GM18526 (cell line): Measurements from ENCODE around the gene FRMD8.

Experiments used
- POLR2A ChIP-seq: IDR thresholded peaks from 3 replicates; pipeline ENCODE4 v1.6.1; 2011; ENCODE audit not compliant: insufficient read length; ENCODE audit errors: extremely low read depth

The FRMD8 gene

GRCh38 chr11:65421794-65422632, 35.6 kb downstream of the FRMD8 start:
- no peak for TF ChIP-seq POLR2A

GRCh38 chr11:65422633-65423515, 36.4 kb downstream of the FRMD8 start, which contains the start of gene NEAT1:
TSS of gene NEAT1 (plus strand) at chr11:65422798.
- no peak for TF ChIP-seq POLR2A

GRCh38 chr11:65423516-65424204, 37.2 kb downstream of the FRMD8 start:
- no peak for TF ChIP-seq POLR2A

GRCh38 chr11:65424205-65425104, 38.0 kb downstream of the FRMD8 start:
- no peak for TF ChIP-seq POLR2A

- TF ChIP-seq POLR2A: no peak
Measured at GRCh38 chr11:65425105-65425970, 38.9 kb downstream of the FRMD8 start.

- TF ChIP-seq POLR2A: no peak
Measured at GRCh38 chr11:65425971-65426838, 39.8 kb downstream of the FRMD8 start.

- no peak for TF ChIP-seq POLR2A
Measured at GRCh38 chr11:65426839-65427690, 40.6 kb downstream of the FRMD8 start.

GRCh38 chr11:65427691-65428577, 41.5 kb downstream of the FRMD8 start:
- no peak for TF ChIP-seq POLR2A

GRCh38 chr11:65428578-65429067, 42.2 kb downstream of the FRMD8 start:
- no peak for TF ChIP-seq POLR2A

GRCh38 chr11:65429068-65429681, 42.7 kb downstream of the FRMD8 start:
- no peak for TF ChIP-seq POLR2A
